Ovary (tissue), 3 donors: Measurements from ENCODE around the gene SLFN5.
"Not testable (repeated sequence)": the region's sequence is repeated elsewhere in the genome, so short reads cannot be mapped to it uniquely, and the experiment has no call there.

ENCODE experiments used
- EP300 ChIP-seq: sonication (generic); formaldehyde crosslinking; IDR thresholded peaks from one replicate; pipeline ENCODE4 v1.6.1; 2017; ENCODE audit warnings: antibody characterized with exemption
- TF ChIP-seq, protein P1 (sequence below), 3 donors: fragments of 450-650 bp in 2 of 3; fragments of 200-600 bp in 1 of 3; IDR thresholded peaks; one replicate each; pipeline versions ENCODE4 v1.5.1 to v1.8.0; 2016 to 2022; ENCODE audit warnings: antibody characterized with exemption in 3 of 3, mild to moderate bottlenecking in 1 of 3
- donor health status: DM: no; HTN: no; CAD: no.

GRCh38 chr17:35274167-35275066, 31.5 kb downstream of the SLFN5 start:
- TF ChIP-seq, protein P1, sequence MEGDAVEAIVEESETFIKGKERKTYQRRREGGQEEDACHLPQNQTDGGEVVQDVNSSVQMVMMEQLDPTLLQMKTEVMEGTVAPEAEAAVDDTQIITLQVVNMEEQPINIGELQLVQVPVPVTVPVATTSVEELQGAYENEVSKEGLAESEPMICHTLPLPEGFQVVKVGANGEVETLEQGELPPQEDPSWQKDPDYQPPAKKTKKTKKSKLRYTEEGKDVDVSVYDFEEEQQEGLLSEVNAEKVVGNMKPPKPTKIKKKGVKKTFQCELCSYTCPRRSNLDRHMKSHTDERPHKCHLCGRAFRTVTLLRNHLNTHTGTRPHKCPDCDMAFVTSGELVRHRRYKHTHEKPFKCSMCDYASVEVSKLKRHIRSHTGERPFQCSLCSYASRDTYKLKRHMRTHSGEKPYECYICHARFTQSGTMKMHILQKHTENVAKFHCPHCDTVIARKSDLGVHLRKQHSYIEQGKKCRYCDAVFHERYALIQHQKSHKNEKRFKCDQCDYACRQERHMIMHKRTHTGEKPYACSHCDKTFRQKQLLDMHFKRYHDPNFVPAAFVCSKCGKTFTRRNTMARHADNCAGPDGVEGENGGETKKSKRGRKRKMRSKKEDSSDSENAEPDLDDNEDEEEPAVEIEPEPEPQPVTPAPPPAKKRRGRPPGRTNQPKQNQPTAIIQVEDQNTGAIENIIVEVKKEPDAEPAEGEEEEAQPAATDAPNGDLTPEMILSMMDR (IDR thresholded peaks at IDR 0.05): not testable (repeated sequence)
- not testable (repeated sequence) for TF ChIP-seq EP300
